Activated CD4-positive, CD25-positive, alpha-beta regulatory T cell treated with anti-CD3 and anti-CD28 coated beads, Interleukin-2, amount 50 U/mL, for 72 hours (primary cell): Measurements from ENCODE around the gene IL1A.
"Not testable (repeated sequence)": the region's sequence is repeated elsewhere in the genome, so short reads cannot be mapped to it uniquely, and the experiment has no call there.

Experiments
- DNase-seq: peaks from one replicate; pipeline ENCODE4 v3.0.0; 2021

IL1A gene, protein sequence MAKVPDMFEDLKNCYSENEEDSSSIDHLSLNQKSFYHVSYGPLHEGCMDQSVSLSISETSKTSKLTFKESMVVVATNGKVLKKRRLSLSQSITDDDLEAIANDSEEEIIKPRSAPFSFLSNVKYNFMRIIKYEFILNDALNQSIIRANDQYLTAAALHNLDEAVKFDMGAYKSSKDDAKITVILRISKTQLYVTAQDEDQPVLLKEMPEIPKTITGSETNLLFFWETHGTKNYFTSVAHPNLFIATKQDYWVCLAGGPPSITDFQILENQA

DNA sequence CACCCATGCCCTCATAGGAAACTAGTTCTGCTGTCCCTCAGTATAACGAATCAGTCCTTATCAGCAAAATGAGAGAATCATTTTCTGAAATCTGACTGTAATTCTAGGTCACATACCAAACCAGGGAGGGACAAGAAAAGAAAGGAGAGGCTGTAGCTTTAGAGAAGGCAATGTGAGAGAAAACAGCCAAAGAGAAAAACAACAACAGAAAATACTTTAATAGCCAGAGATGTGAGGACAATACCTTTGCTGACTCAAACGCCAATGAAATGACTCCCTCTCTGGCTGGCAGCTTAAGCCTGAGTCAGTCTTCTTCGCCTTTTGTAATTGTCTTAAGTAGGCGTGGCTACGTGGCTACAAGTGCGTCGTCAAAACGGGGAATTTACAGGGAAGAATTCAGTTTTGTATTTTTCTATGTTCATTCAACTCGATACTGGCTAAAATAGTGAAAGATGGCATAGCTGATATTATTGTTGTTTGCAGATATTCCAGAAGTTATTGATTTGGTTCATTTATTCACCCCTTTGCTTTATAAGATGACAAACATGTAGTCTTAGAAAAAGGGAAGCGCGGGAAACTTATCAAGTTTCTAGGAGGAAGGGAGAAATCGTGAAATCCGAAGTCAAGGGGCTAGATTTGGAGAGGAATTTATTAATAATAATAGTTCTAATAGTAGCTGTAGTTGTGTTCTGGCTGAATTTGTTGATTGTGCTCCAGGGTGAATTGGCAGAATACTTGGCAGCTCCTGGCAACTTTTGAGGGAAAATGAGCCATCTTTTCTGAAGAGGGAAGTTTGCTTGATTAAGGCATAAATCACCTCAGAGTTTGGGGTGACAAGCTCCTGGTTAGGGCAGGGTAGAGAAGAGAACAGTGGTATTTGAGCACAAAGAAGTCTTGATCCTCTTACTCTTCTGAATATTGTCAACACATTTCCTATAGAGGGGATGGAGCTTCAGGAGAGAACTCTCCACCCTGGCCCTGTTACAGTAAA lies at the start of gene IL1A:
Gene IL1A, minus strand, starts transcription at position 295 of the 991 bp plus-strand sequence. CDS start 723 bp downstream, outside the sequence.
- DNase-seq = no peak

DNA sequence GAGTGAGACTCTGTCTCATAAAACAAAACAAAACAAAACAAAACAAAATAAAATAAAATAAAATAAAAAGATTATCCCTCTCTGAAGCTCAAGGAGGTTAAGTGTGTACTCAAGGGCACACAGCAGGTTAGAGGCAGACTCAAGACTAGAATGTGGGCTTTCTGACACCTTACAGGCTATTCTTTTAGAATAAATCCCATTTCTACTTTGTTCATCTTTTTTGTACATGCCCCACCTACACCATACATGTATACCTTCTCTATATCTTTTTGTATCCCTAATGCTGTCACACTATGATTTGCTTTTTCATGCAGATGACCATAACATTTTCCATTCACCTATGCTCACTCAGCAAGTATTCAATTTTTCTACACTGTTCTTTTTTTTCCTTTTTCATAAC lies 49.7 kb upstream of the IL1A start:
- DNase-seq = no peak

DNA sequence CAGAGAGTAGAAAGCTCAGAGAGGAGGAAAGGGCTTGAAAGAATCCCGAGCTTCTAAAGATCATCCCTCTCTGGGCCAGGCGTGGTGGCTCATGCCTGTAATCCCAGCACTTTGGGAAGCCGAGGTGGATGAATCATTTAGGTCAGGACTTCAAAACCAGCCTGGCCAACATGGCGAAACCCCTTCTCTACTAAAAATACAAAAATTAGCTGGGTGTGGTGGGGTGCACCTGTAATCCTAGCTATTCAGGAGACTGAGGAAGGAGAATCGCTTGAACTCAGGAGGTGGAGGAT lies 49.3 kb upstream of the IL1A start:
- DNase-seq = not testable (repeated sequence)

DNA sequence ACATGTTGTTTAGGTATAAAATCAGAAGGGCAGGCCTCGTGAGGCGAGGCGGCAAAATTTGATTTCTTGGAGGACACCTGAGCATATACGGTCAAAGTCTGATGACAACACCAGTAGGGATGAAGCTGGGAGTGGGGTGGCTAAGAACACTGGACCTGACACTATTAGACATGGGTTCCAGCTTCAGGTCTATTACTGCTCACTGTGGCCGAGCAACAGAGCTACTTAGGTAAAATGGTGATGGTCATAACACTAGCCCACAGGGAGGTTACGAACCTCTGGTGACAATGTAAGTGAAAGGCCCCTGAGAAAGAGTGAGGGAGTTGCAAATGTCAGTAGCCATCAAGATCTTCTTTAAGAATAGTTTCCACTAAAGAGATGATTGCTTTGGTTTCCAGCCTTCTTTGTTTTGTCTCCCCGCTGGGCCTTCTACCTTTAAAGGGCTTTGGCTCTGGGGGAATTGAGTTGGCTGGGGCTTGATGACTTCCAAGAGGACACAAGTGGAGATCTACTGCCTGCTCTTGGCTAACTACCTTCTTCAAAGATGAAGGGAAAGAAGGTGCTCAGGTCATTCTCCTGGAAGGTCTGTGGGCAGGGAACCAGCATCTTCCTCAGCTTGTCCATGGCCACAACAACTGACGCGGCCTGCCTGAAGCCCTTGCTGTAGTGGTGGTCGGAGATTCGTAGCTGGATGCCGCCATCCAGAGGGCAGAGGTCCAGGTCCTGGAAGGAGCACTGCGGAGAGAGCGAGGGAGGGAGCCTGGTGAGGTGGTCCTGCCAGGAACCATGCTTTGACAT lies 48.7 kb upstream of the IL1A start:
- no peak for DNase-seq

DNA sequence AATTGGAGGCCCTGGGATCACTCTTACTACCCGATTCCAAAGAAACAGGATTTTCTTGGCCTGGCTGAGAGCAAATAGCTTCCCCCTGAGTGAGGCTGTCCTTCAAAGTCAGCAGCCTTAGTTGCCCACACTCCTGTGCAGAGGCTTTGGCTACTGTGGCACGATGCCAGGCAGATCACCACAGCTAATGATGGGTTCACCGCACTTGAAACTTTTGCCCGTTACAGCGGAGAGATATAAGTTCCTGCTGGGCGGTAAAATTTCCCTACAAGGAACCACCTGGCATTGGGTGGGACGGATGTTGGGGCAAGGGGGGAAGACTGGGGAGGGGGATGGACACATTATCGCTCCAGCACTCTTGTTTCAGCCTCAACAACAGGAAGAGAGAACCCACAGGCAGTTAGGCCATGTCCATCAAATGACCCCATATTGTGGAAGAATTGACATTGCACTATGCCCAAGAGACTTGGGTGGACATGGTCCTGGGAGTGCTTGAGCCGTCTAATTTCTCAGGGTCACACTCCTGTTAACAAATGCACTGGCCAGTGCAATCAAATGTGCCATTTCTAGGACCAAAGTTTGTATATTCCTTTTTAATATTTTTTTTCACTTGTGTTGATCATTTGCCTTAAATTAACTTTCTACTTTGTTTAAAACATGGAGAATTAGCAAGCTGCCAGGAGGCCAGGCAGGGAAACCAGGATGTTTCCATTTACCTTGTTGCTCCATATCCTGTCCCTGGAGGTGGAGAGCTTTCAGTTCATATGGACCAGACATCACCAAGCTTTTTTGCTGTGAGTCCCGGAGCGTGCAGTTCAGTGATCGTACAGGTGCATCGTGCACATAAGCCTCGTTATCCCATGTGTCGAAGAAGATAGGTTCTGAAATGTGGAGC lies 47.9 kb upstream of the IL1A start:
- DNase-seq = no peak

DNA sequence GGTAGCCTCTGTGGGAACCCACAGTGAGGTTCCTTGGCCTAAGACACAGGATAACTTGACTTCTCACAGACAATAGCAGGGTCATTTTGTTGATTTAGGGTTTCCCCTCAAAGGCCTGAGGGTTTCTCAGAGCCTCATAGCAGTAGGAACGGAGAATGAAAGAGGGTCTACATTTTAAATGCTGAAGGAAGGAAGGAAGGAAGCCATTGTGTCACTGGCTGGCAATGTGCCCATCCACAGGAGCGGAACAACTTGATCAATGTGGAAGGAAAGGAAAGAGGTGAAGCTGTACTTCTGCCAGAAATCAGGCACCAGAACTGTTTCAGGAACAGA lies 47.2 kb upstream of the IL1A start:
- no peak for DNase-seq

DNA sequence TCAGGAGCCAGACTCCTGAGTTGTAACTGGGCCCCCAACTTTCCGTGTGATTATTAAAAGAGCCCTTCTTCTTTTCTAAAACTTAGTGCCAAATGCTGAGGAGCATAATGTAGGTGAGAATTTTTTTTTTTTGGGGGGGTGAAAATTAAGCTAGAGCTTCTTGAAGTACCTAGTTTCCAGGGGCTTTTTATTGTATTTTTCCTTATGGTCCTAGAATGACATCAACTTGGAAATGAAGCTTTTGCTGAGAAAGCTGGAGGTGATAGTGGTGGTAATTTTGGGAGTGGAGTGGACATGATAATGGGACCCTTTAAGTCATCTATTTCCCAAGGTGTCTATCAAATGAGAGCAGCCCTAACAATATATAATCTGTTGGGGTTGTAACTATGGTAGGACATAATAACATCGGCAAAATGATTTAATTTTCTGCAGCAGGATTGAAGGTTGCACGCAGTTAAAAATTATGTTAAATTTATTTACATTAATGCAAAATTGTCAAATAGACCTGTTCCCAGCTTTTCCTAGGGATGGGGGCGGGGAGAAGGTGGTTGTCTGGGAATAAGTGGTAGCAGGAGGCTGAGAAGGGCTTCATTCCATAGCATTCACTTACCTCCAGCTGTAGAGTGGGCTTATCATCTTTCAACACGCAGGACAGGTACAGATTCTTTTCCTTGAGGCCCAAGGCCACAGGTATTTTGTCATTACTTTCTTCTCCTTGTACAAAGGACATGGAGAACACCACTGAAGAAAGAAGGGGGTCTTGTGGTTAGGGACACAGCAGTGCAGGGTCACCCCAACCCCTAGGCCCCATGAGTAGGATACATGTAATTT lies 46.6 kb upstream of the IL1A start:
- no peak for DNase-seq

DNA sequence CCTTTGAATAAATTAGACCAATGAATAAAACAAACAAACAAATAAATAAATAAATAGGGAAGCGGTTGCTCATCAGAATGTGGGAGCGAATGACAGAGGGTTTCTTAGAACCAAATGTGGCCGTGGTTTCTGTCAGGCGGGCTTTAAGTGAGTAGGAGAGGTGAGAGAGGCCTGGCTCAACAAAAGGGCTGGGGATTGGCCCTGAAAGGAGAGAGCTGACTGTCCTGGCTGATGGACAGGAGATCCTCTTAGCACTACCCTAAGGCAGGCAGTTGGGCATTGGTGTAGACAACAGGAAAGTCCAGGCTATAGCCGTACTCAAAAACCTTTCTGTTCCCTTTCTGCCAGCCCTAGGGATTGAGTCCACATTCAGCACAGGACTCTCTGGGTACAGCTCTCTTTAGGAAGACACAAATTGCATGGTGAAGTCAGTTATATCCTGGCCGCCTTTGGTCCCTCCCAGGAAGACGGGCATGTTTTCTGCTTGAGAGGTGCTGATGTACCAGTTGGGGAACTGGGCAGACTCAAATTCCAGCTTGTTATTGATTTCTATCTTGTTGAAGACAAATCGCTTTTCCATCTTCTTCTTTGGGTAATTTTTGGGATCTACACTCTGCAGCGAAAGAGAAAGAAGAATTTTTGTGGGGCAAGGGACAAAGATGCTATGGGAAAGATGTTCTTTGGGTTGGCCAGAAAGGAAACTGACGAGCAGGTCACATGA lies 45.8 kb upstream of the IL1A start:
- no peak for DNase-seq

DNA sequence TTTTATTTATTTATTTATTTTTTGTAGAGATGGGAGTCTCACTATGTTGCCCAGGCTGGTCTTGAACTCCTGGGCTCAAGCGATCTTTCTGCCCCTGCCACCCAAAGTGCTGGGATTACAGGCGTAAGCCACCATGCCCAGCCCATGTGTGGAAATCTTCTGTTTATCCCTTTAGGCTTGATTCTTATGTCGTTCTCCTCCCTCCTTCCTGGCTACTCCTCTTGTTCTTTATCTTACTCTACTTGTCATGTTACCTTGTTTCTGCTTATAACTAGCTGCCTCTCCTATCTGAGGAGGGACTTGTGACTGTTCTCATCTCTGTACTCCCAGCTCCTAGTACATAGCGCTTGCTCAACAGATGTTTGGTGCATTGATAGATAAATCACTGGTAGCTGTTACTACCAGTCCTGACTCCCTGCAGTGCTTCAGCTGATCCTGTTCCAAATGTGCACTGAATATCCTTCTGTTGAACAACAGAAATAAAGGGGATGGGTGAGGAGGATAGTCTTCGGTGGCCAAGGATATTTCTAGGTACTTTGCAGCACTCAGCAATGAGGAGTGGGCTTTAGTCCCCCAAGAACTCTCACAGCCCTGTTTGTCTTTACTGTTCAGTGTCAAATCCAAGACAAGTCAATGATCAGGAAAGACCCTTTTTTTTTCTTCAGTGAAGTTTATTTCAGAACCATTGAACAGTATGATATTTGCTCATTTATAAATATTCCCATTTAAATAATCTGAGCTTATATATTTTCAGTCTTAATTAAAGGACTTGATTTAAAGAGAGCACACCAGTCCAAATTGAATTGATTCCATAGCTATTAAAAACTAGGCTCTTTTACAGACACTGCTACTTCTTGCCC lies 45.0 kb upstream of the IL1A start:
- no peak for DNase-seq

DNA sequence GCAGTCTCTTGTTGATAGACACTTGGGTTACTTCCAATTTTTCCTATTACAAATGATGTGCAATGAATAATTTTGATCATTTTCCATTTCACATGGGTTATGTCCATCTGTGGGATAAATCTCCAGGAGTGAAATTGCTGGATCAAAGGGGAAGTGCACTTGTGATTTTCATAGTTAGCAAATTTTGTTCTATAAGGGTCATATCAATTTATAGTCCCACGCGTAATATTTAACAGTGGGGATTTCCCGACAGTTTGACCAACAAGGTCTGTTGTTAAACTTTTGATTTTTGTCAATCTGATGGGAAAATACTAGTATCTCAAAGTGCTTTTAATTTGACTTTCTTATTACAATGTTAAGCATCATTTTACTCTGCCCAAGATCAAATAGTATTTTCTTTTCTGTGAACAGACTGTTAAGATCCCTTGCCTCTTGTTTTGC lies 44.0 kb upstream of the IL1A start:
- no peak for DNase-seq

DNA sequence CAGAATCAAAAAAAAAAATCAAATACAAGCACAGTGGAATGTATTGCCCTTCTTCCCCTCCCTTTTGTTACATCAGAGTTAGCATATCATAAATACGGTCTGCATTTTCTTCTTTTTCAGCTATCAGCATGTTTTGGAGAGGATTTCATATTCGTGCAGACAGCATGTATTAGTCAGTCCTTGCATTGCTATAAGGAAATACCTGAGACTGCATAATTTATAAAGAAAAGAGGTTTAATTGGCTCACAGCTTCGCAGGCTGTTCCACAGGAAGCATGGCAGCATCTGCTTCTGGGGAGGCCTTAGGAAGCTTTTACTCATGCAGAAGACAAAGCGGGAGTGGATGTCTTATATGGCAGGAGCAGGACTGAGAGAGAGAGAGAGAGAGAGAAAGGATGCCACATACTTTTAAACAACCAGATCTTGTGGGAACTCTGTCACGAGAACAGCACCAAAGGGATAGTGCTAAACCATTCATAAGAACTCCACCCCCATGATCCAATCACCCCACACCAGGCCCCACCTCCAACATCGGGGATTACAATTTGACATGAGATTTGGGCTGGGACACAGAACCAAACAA lies 43.4 kb upstream of the IL1A start:
- DNase-seq = no peak

DNA sequence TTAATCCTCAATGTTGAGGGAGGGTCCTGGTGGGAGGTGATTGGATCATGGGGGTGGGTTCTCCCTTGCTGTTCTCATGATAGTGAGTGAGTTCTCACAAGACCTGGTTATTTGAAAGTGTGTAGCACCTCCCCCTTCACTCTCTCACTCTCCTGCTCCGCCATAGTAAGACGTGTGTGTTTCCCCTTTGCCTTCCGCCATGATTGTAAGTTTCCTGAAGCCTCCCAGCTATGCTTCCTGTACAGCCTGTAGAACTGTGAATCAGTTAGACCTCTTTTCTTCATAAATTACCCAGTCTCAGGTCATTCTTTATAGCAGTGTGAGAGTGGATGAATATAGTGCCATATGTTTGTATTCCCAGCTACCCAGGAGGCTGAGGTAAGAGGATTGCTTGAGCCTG lies 42.7 kb upstream of the IL1A start:
- DNase-seq = no peak

DNA sequence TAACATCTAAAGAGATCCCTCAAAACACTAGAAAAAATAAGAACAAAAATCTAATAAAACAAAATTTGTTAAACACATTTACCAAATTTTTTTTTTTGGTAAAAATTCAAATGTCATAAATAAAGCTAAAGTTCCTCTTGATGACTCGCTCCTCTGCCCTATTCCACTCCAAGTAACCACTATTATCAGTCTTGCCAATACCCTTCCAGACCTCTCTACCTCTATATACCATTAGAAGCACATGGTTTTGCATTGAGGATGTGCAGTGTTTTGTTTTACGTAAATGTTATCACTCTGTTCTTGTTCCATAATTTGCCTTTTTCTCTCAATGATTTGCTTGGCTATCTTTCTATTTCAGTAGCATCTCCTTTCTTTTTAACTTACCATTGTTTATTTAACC lies 41.4 kb upstream of the IL1A start:
- no peak for DNase-seq

DNA sequence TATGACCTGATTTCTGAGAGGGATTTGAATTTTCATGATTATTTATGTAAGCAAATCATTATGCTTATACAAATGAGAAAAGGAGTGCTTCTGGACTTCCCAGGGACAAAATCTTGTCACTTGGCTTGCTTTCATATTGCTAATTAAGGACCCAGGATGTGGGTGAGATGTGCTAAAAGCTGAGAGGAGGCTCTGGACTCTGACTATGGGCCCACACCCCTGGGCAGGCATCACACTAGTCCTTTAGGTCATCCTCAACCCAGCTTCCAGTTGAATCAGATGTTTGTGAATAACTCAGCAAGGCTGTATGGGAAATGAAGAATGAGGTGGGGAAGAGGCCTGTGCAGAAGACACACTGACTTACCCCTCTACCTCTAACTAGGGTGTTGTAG lies 40.4 kb upstream of the IL1A start:
- no peak for DNase-seq

DNA sequence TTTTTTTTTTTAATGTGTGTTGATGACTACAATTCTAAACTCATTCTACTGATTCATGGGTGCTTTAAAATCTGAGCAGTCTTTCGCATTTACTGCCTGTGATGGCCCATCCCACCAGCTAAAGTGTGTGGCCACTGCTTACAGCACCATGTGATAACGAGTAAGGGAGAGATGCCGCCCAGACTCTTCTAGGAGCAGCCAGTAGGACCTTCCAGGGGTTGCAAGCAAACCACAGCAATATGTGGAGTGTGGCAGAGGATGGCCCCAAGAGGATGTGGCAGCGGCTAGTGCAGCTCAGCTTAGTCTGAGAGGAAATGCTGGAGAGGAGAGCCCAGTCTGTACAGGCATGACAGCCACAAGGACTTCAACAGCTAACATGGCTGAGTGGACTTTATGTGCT lies 37.4 kb upstream of the IL1A start:
- DNase-seq = peak; percentile 34

DNA sequence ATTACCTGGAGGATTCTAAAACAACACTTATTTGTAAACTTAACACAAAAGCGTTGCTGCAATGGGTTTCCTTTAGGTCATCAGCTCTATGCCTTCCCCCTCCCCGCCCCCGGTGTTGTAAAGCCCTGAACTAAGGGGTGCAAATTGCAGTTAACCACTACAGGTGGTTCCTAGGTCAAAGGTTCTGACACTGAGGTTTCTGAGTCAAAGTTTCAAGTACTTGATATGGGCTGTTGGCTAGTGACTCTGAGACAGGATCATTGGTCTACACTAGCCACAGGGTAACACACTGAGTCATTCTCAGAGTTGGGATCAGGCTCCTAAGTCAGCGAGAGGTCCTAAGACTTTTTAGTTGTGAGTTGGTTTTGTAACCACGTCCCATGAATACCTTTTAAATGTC lies 36.8 kb upstream of the IL1A start:
- DNase-seq = peak; percentile 64

DNA sequence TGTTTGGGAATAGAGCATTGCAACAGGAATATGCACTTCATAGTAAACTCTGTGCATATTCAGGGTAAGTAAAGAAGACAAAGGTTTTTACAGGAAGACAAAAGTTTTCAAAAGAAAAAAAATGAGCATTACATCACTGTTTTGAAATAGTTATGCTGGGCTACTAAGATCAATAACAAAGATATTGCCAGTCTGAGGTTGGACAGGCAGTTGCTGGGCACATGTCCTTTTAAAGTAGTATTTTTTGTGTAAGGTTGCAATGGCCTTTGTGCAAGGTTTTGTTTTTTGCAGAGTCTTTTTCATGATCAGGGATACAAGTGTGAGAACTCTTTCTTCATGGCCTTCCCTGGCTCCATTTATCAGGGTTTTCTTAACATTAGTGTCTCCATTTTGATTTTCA lies 36.0 kb upstream of the IL1A start:
- no peak for DNase-seq

DNA sequence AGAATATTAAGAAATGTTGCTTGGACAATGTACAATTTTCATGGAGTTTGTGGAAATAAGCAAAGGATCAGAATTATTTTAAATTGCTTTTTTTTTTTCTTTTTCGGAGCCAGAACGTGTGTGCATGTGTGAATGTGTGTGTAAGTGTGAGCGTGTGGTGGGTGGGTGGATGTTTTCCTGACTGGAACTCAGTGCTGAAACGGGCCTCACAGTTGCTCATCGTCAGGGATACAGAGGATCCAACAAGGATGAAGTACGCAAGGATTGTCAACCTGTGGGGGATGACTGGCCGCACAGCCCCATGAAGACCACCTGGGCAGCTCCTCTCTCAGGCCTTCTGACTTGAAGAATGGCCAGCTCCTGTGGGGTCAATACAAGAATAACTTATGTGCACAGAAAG lies 34.8 kb upstream of the IL1A start:
- no peak for DNase-seq

DNA sequence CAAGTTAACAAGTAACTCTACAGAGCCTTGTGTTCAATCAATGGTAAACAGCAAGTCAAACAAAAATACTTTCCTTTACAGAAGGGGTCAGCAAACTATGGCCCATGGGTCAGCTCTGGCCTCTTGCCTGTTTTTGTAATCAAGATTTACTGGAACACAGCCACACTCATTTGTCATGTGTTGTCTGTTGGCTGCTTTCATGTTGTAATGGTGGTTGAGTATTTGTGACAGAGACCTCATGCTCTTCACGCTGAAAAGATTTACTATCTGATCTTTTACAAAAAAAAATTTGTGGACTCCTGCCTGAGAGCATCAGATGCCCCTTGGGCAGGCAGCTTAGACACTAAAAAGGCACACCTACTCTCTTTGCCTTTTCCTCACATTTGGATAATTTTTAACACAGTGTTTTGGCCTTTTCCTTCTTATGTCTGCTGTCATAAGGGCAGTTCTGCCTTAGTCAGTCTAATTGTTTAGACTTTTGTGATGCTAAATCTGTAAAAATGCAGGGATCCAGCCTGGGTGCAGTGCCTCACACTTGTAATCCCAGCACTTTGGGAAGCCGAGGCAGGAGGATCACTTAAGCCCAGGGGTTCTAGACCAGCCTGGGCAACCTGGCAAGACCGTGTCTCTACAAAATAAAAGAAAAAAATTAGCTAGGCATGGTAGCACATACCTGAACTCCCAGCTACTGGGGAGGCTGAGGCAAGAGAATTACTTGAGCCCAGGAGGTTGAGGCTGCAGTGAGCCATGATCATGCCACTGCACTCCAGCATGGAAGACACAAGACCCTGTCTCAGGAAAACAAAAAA lies 34.0 kb upstream of the IL1A start:
- no peak for DNase-seq
